HG03039 (cell line): ENCODE measurements around the gene RAPGEF1.

Source experiments
- ATAC-seq: cut with Tn5 transposase; IDR thresholded peaks from one replicate; pipeline ENCODE4 v1.9.1; 2021; ENCODE audit warnings: mild to moderate bottlenecking, moderate library complexity; ENCODE audit not compliant: unreplicated experiment

The RAPGEF1 gene

GRCh38 chr9:131752231-131752884 is 12.5 kb upstream of the RAPGEF1 start:
- no peak for ATAC-seq

GRCh38 chr9:131748411-131748955 is 8.6 kb upstream of the RAPGEF1 start:
- no peak for ATAC-seq

- no peak for ATAC-seq
Measured at GRCh38 chr9:131747352-131747751, 7.5 kb upstream of the RAPGEF1 start.

- no peak for ATAC-seq
Measured at GRCh38 chr9:131745610-131746009, 5.7 kb upstream of the RAPGEF1 start.

- no peak for ATAC-seq
Measured at GRCh38 chr9:131744720-131745201, 4.9 kb upstream of the RAPGEF1 start.

GRCh38 chr9:131744171-131744719 is 4.4 kb upstream of the RAPGEF1 start:
- ATAC-seq: no peak

GRCh38 chr9:131743501-131743900 is 3.6 kb upstream of the RAPGEF1 start:
- ATAC-seq: no peak

- ATAC-seq: no peak
Measured at GRCh38 chr9:131743096-131743495, 3.2 kb upstream of the RAPGEF1 start.

GRCh38 chr9:131740898-131741297 is 1.0 kb upstream of the RAPGEF1 start:
- ATAC-seq: no peak

- ATAC-seq: peak; percentile 41
Measured at GRCh38 chr9:131739133-131739958, 530 bp downstream of the RAPGEF1 start.

- ATAC-seq: no peak
Measured at GRCh38 chr9:131738293-131739132, 1.4 kb downstream of the RAPGEF1 start.

- no peak for ATAC-seq
Measured at GRCh38 chr9:131737426-131737825, 2.5 kb downstream of the RAPGEF1 start.

- ATAC-seq: no peak
Measured at GRCh38 chr9:131736431-131736830, 3.4 kb downstream of the RAPGEF1 start.

- ATAC-seq: no peak
Measured at GRCh38 chr9:131735238-131736128, 4.4 kb downstream of the RAPGEF1 start.

- ATAC-seq: no peak
Measured at GRCh38 chr9:131734781-131735180, 5.1 kb downstream of the RAPGEF1 start.

- no peak for ATAC-seq
Measured at GRCh38 chr9:131734165-131734610, 5.7 kb downstream of the RAPGEF1 start.

GRCh38 chr9:131733541-131734061 is 6.3 kb downstream of the RAPGEF1 start:
- no peak for ATAC-seq

GRCh38 chr9:131732636-131733289 is 7.1 kb downstream of the RAPGEF1 start:
- no peak for ATAC-seq

GRCh38 chr9:131732061-131732526 is 7.8 kb downstream of the RAPGEF1 start:
- no peak for ATAC-seq
